HepG2 (cell line): ENCODE results near the gene PEX14. TPM values are rescaled to one million over a fixed set of nuclear protein-coding genes. Genes with fewer than 3 reads are reported as not detected.

Experiments used
- CBFB ChIP-seq: sonication (generic); formaldehyde crosslinking; IDR thresholded peaks from 2 replicates; pipeline ENCODE4 v1.4.0; 2020; ENCODE audit warnings: missing genetic modification reagents
- CTCF ChIP-seq: sonication (generic); formaldehyde crosslinking; IDR thresholded peaks from 2 replicates; pipeline ENCODE4 v1.5.0; 2020; ENCODE audit warnings: mild to moderate bottlenecking, missing genetic modification reagents, moderate library complexity
- ELF1 ChIP-seq: sonication (generic); formaldehyde crosslinking; IDR thresholded peaks from 2 replicates; pipeline ENCODE4 v1.4.0; 2020; ENCODE audit warnings: missing genetic modification reagents
- GATAD1 ChIP-seq: IDR thresholded peaks from 2 replicates; pipeline ENCODE4 v1.6.1; 2016; ENCODE audit warnings: missing genetic modification reagents, missing compliant biosample characterization
- HIC2 ChIP-seq: sonication (generic); formaldehyde crosslinking; IDR thresholded peaks from 2 replicates; pipeline ENCODE4 v1.9.0; 2022; ENCODE audit warnings: low read depth, missing genetic modification reagents
- IKZF5 ChIP-seq: IDR thresholded peaks from 2 replicates; pipeline ENCODE4 v1.6.1; 2018; ENCODE audit warnings: missing genetic modification reagents, mild to moderate bottlenecking, missing compliant biosample characterization
- NR2F2 ChIP-seq: IDR thresholded peaks from 2 replicates; pipeline ENCODE4 v1.6.1; 2012; ENCODE audit warnings: low read depth, inconsistent platforms, borderline replicate concordance
- PAXIP1 ChIP-seq: sonication (generic); formaldehyde crosslinking; conservative IDR thresholded peaks from 2 replicates; pipeline ENCODE4 v1.4.0; 2020; ENCODE audit warnings: mild to moderate bottlenecking, missing genetic modification reagents, moderate library complexity
- PHF21A ChIP-seq: sonication (generic); formaldehyde crosslinking; IDR thresholded peaks from 2 replicates; pipeline ENCODE4 v1.5.0; 2020; ENCODE audit warnings: mild to moderate bottlenecking, missing genetic modification reagents
- RXRA ChIP-seq: sonication (generic); formaldehyde crosslinking; IDR thresholded peaks from 2 replicates; pipeline ENCODE4 v1.5.1; 2020; ENCODE audit warnings: missing genetic modification reagents
- SP5 ChIP-seq: IDR thresholded peaks from 2 replicates; pipeline ENCODE4 v1.6.1; 2016; ENCODE audit warnings: low read depth, borderline replicate concordance
- TBX3 ChIP-seq: fragments of 450-650 bp; IDR thresholded peaks from 2 replicates; pipeline ENCODE4 v1.6.1; 2017; ENCODE audit warnings: antibody characterized with exemption, mild to moderate bottlenecking, inconsistent platforms, borderline replicate concordance
- ZNF678 ChIP-seq: sonication (generic); formaldehyde crosslinking; IDR thresholded peaks from 2 replicates; pipeline ENCODE4 v1.4.0; 2020; ENCODE audit warnings: mild to moderate bottlenecking, missing genetic modification reagents
- ZNF687 ChIP-seq: sonication (generic); formaldehyde crosslinking; IDR thresholded peaks from 2 replicates; pipeline ENCODE4 v1.5.1; 2020; ENCODE audit warnings: mild to moderate bottlenecking, missing genetic modification reagents, moderate library complexity
- ZSCAN5A ChIP-seq: sonication (generic); formaldehyde crosslinking; IDR thresholded peaks from 2 replicates; pipeline ENCODE4 v1.8.0; 2022; ENCODE audit warnings: mild to moderate bottlenecking, missing genetic modification reagents, borderline replicate concordance
- polyA plus RNA-seq, 8 experiments: library from polyadenylated mRNA; depleted of rRNA in 3 of 8; stranded (reverse) in 7 of 8; unstranded in 1 of 8; fragments of >200 nt; fragmentation: Illumina TruSeq in 4 of 8; extraction: Trizol in 4 of 8; gene quantifications; 2 replicates each; pipeline versions ENCODE4 v1.2.1 to v1.2.3, GENCODE V29; 2011 to 2016; ENCODE audit warnings: low read depth in 4 of 8, missing spikeins in 1 of 8, mixed read lengths in 1 of 8; ENCODE audit not compliant: insufficient read depth in 1 of 8
- total RNA-seq, 5 experiments: library from RNA; depleted of rRNA; stranded (reverse); fragments of >200 nt; fragmentation: Illumina TruSeq; extraction: Trizol; gene quantifications; 2 replicates each; pipeline ENCODE4 v1.2.3, GENCODE V29; 2016; ENCODE audit warnings: low read depth in 1 of 5

Gene PEX14
- total and polyA plus RNA-seq, 2 of the 13 experiments (the other 11 are each of a cell fraction or from before 2014, with no cell fraction given) = 6.5 to 9.9 TPM

- TF ChIP-seq IKZF5 (CRISPR knock-in tag) (peak; percentile 19; the same call in 1 of the 2 replicates), PAXIP1 (CRISPR knock-in tag) (peak; percentile 50; the same call in 1 of the 2 replicates), RXRA (CRISPR knock-in tag) (peak; percentile 89), CTCF (CRISPR knock-in tag) (0 out of 2 replicates have a peak, but pooled peaks have one; percentile 15), CBFB (no peak), ZNF678 (CRISPR knock-in tag) (no peak), HIC2 (CRISPR knock-in tag) (peak; percentile 73), SP5 (CRISPR knock-in tag) (peak; percentile 70), PHF21A (CRISPR knock-in tag) (0 out of 2 replicates have a peak, but pooled peaks have one; percentile 38), GATAD1 (CRISPR knock-in tag) (0 out of 2 replicates have a peak, but pooled peaks have one; percentile 12), ZSCAN5A (CRISPR knock-in tag) (no peak), ELF1 (CRISPR knock-in tag) (no peak), NR2F2 (peak; percentile 80), ZNF687 (CRISPR knock-in tag) (peak; percentile 54), TBX3 (no peak)
These were observed 29.5 kb downstream of the PEX14 start (continued) for GRCh38 chr1:10504249-10504648.
